Cortex of kidney (tissue), 1 donor: ENCODE results near the gene CTXND1.
"Not testable (repeated sequence)": the region's sequence is repeated elsewhere in the genome, so short reads cannot be mapped to it uniquely, and the experiment has no call there.

Source experiments
- DNase-seq: peaks from one replicate; lab custom pipeline; 2025; lab: John Stamatoyannopoulos, UW

The CTXND1 gene

DNA sequence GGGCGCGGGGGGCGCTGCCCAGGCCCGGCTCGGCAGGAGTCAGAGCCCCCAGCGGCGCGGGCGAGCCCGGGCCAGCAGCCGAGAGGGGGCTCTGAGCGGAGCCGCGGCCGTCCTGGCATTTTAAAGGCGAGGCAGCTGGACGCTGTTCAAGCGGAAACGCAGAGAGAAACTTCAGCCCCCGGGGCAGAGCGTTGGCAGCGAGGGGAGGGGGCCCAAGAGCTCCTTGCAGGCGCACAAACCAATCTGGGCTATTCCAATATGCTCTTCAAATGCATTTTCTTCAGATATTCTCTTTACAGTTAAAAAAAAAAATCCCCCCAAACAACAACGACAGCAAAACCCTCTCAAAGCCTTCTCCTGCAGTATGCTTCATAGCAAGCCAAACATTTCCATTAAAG is at the start of gene CTXND1:
Gene CTXND1, minus strand, starts transcription at position 93 of the 398 bp plus-strand sequence. CDS start 50,264 bp downstream, outside the sequence.
- DNase-seq = no peak

DNA sequence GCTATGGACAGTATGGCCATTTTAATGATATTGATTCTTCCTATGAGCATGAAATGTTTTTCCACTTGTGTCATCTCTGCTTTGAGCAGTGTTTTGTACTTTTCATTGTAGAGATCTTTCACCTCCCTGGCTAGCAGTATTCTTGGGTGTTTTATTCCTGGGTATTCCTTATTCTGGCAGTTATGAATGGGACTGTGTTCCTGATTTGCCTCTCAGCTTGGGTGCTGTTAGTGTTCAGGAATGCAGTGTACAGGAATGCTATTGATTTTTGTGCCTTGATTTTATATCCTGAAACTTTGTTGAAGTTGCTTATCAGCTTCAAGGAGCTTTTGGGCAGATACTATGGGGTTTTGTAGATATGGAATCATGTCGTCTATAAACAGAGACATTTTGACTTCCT is 49.5 kb upstream of the CTXND1 start:
- DNase-seq = no peak

DNA sequence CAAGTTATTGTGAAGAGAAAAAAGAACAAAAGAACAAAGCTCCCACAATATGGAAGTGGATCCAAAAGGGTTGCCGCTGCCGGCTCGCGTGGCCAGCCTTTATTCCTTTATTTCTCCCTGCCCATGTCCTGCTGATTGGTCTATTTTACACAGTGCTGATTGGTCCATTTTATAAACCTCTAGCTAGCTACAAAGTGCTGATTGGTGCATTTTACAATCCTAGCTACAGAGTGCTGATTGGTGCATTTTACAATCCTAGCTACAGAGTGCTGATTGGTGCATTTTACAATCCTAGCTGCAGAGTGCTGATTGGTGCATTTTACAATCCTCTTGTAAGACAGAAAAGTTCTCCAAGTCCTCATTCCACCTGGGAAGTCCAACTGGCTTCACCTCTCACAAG is 43.8 kb upstream of the CTXND1 start:
- not testable (repeated sequence) for DNase-seq

DNA sequence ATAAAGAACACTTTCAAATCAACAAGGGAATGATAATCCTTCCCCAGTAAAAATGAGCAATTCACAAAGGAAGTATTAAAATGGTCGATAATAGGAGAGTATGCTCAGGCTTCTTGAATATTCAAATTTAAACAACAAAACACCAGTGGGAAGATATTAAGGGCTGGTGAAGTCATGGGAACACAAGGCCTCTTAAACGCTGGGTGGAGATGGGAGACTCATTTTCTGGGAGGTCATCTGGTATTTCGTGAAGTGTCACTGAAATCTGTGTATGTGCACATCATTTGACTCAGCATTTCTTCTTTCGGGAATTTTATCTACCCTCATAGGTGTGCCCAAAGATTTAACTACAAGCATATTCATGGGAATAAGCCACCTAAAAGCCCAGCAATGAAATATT is 40.1 kb upstream of the CTXND1 start:
- DNase-seq = no peak

DNA sequence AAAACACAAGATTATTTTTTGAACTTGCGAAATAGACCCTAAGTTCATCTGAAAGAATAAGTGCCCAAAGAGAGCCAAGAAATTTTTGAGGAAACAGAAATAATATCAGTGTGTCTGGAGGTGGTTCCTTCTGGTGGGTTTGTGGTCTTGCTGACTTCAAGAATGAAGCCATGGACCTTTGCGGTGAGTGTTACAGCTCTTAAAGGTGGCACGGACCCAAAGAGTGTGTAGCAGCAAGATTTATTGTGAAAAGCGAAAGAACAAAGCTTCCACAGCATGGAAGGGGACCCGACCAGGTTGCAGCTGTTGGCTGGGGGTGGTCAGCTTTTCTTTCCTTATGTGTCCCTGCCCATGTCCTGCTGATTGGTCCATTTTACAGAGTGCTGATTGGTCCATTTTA is 38.9 kb upstream of the CTXND1 start:
- DNase-seq = not testable (repeated sequence)

DNA sequence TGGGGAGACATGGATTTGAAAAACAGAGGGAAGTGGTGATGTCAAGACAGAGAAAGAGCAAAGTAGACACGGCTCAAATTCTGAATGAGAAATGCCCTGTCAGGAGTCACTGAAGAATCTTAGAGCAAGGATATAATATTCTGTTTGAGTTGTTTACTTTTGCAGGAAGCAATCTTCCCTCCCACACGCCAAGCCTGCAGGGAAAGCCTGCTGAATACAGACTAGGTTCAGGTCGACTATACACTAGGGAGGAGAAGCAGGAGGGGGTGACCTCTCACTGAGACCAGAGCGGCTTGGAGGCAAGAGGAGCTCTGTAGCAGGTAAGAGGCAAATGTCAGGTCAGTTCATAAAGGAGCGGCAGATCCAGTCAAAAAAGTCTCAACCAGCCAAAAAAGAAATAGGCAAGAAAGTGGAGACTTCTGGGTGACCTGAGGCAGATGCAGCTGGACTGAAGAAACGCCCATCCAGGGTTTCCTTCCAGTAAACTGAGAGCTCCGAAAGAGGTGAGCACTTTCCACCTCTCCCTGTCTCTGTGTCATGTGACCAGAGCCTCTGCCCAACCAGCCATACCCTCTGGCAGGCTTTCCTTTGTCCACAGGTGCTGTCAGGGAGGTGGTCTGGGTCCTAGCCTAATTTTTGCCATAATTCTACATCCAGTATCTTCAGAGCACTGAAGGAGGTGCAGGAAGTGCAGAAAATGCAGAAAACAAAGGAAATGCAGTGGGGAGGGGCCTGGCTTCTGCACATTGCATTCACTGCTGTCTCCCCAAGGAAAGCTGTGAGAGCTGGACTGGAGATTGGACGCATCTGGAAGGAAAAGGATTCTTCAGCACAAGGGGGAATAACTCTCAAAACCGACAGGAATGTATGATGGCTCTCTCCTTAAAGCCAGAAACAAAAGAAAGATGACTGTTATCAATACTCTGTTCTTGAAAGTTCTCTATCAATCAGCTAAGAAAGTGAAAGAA is 37.8 kb upstream of the CTXND1 start:
- no peak for DNase-seq

DNA sequence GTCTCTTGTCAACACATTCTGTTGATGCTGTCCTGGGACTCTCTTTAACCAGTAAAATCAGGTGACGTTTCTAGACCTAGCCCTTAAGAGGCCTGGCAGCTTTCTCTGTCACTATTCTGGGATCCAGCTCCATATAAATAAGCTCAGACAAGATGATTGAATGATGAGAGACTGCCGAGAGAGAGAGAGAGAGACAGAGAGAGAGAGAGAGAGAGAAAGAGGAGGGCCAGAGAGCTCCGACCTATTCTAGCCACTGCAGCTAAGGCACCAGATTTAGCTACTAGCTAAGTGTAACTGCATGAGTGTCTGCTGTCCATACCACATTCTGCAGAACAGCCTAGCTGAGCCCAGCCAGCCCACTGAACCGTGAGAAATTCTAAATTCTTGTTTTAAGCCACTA is 36.1 kb upstream of the CTXND1 start:
- no peak for DNase-seq

DNA sequence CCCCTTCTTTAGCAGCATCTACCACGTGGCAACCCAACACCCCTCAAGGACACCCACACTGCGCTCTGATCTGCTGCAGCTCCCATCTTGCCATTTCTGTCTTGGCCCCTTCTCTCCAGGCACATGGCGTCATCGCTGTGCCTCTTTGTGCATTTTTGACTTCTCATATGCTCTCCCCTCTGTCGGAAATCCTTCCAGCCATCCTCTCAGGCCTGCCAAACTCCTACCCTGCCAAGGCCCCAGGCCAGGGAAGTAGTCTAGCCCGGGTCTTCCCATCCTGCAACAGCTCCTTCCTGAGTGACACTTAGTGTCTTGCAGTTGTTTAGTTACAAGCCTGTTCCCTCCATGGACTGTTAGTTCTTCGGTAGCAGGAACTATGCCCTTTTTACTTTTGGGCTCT is 34.0 kb upstream of the CTXND1 start:
- no peak for DNase-seq

DNA sequence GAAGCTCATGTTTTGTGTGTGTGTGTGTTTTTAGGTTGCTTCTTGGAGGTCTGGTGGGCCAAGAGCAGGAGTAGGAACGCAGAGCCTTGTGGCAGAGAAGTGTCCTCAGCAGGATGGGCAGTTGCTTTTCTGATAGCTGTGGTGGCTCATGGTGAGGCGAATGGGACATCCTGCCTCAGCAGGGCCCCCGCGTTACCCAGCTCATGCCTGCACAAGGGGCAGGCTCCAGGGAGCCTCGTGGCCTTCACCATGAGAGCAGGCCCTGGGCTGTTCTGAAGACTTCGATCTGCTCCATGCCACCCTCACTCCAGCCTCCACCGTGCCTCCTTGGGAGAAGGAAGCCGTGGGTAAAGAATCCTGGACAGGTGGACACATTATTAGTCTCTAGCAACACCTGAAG is 33.4 kb upstream of the CTXND1 start:
- no peak for DNase-seq

DNA sequence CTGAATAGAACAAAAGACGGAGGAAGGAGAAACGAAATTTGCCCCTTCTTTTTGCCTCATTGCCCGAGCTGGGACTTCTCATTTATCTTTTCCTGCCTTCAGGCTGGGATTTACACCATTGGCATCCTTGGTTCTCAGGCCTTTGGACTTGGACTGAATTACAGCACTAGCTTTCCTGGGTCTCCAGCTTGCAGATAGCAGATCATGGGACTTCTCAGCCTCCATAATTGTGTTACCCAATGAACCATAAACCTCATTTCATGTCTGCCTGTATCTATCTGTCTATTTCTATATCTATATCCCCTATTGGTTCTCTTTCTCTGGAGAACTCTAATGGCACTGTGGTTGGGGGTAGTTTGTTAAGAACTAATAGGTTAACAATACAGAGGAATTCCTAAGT is 31.5 kb upstream of the CTXND1 start:
- DNase-seq = no peak

DNA sequence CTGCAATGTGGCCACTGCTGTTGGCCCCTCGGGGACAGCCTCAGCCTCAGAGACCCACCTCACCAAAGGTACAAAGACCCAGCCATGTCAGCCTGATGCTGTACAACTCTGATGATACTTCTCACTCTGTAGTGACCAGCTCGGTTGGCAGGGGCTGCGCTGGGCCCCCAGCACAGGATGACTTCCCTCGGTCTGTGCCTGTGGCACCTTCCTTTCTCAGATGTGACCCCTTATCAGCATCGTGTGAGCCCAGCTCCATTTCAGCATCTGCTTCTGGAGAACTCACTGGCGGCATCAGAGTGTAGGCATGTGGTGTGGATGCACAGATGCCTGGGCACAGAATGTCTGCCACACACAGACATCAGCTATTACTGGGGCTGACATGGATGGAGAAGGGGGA is 25.1 kb upstream of the CTXND1 start:
- no peak for DNase-seq

DNA sequence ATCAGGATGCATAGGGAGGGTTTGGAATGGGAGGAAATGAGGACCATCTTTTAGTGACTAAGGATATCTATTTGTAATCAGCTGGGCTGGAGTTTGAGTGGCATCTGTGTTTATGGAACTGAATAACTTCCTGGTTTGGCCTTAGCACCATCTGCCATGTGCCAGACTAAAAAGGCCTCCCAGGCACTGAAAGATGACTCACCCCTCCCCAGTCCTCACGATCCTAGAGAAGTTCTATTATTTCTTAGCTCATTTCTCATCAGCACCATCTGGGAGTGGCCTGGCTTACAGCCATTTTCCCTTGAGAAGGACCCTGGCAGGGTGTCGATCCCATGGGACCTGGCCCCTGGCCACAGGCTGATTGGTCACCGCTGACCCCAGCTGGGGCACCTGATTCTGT is 23.9 kb upstream of the CTXND1 start:
- no peak for DNase-seq

DNA sequence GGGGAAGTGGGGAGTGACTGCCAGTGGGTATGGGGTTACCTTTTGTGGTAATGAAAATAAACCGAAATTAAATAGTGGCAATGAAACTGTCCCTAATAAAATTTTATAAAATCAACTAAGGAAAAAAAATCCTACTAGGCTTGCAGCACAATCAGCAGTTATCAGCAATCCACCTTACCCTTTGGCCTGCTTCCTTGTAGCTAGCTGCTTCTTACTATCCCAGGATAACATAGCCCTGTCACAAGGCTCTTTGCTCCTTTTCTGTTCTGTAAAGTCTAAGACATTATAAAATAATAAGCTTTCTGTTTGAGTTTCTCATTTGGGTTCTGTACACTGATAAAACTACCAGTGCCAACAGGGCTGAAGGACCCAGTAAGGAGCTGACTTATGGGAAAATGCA is 23.0 kb upstream of the CTXND1 start:
- no peak for DNase-seq

DNA sequence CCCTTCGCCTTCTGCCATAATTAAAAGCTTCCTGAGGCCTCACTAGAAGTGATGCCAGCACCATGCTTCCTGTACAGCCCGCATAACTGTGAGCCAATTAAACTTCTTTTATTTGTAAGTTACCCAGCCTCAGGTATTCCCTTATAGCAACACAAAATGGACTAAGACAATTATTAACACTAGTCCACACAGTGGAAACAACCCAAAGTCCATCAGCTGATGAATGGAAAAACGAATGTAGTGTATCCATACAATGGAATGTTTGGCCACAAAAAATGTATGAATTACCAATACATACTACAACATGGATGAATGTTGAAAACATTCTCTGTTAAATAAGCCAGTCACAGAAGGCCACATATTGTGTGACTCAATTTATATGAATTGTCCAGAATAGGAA is 22.5 kb upstream of the CTXND1 start:
- DNase-seq = no peak

DNA sequence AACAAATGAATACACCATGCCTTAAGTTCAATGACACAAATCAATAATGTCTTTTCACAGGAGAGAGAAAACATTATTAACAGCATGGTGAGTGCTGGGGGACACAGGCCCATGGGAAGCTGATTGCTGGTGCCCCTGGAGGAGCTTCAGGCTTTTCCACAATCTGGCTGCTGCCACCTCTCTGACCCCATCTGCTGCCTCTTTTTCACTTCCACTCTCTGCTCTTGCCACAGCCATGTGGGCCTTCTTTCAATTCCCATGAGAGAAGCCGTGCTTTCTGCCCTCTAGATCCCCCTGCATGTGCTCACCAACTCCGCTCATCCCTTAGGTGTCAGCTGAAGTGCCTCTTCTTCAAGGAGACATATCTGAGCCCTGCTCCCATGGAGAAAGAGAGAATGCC is 21.0 kb upstream of the CTXND1 start:
- no peak for DNase-seq

DNA sequence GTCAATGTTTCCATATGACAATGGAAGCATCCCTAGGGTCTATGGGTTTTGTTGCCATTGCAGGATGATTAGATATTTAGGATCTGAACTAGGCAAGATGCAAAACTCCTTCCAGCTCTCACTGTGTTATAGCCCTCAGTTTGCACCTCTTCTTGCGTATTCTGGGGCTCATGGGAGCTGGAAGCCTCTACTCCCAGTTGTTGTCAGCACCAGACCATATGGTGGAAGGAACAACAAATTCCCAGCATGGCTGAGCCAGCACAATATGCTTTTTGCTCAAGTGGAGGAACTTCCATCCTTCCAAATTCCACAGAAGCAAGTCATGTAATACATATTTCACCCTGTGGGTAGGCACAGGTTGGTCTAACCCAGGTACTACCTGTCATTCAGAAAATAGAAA is 18.5 kb upstream of the CTXND1 start:
- DNase-seq = no peak

DNA sequence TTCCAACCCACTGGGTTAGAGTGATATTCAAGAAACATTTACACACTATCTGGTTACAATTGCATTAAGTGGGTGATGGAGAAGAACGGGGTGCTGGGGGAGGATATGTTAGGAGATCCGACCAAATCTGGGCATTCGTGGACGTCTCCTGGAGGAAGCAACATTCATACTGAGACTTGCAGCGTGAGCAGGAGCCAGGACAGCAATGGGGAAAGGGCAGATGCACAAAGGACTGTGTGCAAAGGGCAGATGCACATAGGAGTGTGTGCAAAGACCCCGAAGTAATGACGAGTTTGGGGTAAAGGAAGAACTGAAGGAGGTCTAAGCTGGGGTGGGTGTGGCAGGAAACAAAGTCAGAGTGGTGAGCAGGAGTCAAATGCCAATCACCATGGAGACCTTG is 16.1 kb upstream of the CTXND1 start:
- DNase-seq = no peak

DNA sequence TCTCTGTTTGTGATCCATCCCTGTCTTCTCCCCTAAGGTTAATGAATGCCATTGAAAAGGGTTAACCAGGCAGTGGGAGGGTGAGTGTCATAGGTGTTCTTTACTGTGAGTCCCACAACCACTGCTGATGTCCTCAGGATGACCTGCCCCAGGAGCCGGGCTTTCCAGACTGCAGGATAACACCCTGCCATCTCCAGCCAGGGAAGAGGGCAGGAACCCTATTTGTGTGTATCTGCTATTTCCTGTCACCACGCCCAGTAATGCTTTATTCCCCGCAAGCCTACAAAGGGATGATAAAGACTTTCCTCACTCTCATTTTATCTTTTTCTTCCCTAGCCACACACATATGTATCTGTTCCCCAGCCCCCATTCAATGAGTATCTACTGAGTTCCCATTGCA is 15.6 kb upstream of the CTXND1 start:
- DNase-seq = no peak

DNA sequence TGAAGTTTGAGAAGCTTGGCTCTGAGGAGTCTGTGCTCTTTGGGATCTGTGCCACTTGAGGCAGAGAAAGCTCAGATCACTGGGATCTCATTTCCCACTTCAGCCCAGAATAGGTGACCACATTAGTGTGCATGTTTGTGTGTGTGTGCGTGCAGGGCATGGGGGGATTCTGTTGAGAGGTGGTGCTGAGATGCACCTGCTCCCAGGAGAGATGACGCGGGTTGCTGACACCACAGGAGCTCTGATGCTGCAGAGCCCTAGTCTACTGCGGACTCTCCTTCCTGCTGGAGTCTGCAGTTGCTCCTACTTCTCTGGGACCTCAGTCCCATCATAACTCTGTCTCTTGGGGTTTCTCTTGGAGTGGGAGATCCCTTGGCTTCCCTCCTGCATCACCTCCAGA is 14.7 kb upstream of the CTXND1 start:
- no peak for DNase-seq

DNA sequence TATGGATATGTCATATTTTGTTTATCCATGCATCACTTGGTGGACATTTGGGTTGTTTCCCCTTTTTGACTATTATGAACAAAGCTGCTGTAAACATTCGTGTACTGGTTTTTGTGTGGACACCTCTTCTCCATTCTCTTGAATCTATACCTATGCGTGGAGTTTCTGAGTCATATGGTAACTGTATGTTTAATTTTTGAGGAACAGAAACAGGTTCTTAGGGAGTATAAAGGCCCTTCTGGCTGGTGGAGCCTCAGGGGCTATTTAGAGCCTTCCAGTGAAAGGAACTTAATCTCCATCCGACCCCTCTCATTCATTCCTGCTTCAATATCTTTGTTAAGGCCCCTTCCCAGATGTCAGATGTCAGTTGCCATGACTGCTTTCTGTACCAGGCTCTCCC is 14.1 kb upstream of the CTXND1 start:
- no peak for DNase-seq

DNA sequence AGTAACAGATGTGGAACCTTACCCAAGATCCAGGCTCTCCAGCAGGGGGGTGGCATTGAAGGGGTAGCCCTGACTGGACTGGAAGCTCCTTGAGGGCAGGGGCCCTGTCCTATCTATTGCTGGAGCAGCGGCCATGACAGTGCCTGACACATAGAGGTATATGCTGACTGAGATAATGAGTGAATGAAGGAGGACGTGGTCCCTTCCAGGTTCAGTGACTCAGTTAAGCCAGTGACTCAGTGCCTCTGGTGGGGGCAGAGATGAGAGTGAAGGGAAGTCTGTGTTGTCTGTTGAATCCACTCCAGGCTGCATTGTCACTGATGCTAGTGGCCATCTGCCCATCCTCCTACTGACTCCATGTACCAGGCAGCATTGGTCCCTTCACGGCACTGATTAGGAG is 13.0 kb upstream of the CTXND1 start:
- DNase-seq = no peak

DNA sequence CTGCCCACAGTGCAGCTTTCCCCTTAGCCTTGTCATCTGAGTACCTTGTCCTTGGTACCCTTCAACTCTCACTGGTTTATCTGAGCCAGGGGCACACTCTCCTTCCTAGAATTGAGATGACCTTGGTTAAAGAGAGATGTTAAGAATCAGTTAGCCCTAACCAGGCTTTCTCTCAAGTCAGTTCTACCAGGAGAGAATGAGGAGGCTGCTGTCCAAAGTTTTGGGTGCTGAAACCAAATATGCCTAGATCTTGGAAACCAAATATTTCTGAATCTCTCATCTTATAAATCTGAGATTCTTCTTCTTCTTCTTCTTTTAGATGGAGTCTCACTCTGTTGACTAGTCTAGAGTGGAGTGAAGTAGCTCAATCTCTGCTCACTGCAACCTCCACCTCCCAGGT is 12.0 kb upstream of the CTXND1 start:
- no peak for DNase-seq

DNA sequence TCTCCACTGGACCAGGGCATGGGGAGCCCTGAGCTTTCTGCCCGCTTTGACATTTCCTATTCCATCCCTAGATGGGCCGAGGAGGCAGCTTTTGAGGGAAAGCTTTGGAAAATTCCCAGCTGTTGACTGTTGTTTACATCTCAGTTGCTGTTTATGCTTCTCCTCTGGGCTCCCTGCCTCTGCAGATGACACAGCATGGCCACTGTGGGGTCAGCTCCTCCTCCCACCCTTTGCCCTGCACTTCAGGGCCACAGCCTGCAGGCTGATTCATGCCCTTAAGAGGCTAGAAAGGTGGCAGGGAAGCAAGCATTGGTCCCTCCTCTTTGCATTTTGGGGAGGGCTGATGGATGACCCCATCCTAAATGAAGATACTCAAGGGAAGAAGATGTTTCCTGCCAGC is 8.5 kb upstream of the CTXND1 start:
- no peak for DNase-seq

DNA sequence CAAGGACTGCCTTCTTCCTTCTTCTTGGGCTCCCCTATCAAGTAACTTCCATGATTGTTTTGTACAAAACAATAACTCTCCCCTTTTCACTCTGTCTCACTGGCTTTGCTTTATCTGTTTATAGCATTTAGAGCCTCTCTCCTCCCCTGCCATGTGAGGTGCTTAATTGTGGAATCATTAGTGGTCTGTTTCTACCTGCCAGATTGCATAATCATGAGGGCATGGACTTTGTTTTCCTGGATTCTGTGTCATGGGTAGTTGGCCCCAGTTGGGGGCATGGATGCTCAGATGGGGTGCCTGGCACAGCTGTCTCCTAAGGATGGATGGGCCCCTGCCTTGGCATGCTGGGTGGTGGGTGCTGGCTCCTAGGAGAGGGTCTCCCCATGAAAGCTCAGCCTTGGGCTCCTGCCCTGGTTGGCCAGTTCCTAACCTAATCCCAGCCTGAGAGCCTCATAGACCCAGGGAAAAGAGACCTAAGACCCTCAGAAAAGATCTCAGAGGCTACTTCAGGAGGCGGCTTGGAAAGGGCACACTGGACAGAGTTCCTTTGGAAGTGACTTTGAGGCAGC is 8.0 kb upstream of the CTXND1 start:
- DNase-seq = no peak
